PFSK-1 (cell line): ENCODE measurements around the gene FOXN3.

ENCODE experiments used
- POLR2AphosphoS5 ChIP-seq: IDR thresholded peaks from 2 replicates; pipeline ENCODE4 v1.6.1; 2012; ENCODE audit warnings: low read depth, mild to moderate bottlenecking, control low read depth, low read length, moderate library complexity
- REST ChIP-seq, 2 experiments: IDR thresholded peaks; 2 replicates each; pipeline versions ENCODE4 v1.6.1 to v1.8.0; 2011 to 2012; ENCODE audit warnings: low read depth in 2 of 2, low read length in 2 of 2, control low read depth in 1 of 2, inconsistent platforms in 1 of 2, mild to moderate bottlenecking in 1 of 2, moderate library complexity in 1 of 2; ENCODE audit not compliant: insufficient read depth in 1 of 2
- SIN3A ChIP-seq: IDR thresholded peaks from 2 replicates; pipeline ENCODE4 v1.6.1; 2012; ENCODE audit warnings: mild to moderate bottlenecking, low read length, moderate library complexity, borderline replicate concordance; ENCODE audit not compliant: insufficient read depth
- TAF1 ChIP-seq: IDR thresholded peaks from 2 replicates; pipeline ENCODE4 v1.6.1; 2012; ENCODE audit warnings: low read length, control low read depth, borderline replicate concordance; ENCODE audit not compliant: insufficient read depth

- no peak for TF ChIP-seq SIN3A
- no peak for TF ChIP-seq REST (IDR thresholded peaks at IDR 0.05; ENCODE audit: insufficient read depth in 1 of 2, low read depth in 2 of 2, low read length in 2 of 2)
- TF ChIP-seq POLR2AphosphoS5: no peak
- no peak for TF ChIP-seq TAF1
Measured at GRCh38 chr14:89139404-89140247, 277.4 kb downstream of the FOXN3 start.
